ENCODE data around the gene AKAP13. TPM values are rescaled to one million over a fixed set of nuclear protein-coding genes. Genes with fewer than 3 reads are reported as not detected.

AKAP13 gene
- total RNA-seq, 4 donors from 2014 or later: 131 to 265 (median 224) TPM

DNA sequence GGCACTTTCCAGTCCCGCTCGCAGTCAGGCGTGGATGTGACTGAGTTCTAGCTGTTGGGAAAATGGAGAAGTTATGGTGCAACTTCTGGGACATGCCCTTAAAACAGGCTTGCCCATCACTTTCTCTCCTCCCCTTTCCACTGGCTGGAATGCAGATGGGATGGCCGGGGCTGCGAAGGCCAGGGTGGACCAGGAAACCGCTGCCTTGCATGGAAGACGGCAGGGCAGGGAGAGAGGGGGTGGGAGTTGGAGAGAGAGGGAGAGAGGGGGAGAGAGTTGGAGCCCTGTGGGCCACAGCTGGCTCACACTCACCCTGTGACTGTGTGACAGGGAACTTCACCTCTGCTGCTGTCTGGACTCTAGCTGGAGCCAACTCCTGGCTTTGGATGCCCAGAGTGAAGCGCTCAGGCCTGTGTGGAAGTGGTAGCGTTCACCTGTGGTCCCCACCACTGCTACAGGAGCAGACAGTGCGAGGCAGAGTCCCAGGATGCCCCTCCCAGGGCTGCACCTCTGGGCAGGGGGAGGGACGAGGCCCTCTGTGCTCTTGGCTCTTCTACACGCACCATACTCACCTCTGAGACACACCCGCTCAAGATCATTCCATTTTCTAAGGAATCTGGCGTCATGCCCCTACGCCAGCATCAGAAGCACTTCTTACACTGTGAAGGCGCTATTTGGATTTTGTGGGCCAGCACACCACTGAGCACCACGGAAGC is 377.7 kb downstream of the AKAP13 start:
- TF ChIP-seq, protein P1, sequence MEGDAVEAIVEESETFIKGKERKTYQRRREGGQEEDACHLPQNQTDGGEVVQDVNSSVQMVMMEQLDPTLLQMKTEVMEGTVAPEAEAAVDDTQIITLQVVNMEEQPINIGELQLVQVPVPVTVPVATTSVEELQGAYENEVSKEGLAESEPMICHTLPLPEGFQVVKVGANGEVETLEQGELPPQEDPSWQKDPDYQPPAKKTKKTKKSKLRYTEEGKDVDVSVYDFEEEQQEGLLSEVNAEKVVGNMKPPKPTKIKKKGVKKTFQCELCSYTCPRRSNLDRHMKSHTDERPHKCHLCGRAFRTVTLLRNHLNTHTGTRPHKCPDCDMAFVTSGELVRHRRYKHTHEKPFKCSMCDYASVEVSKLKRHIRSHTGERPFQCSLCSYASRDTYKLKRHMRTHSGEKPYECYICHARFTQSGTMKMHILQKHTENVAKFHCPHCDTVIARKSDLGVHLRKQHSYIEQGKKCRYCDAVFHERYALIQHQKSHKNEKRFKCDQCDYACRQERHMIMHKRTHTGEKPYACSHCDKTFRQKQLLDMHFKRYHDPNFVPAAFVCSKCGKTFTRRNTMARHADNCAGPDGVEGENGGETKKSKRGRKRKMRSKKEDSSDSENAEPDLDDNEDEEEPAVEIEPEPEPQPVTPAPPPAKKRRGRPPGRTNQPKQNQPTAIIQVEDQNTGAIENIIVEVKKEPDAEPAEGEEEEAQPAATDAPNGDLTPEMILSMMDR (IDR thresholded peaks at IDR 0.05; ENCODE audit: low read depth): no peak

DNA sequence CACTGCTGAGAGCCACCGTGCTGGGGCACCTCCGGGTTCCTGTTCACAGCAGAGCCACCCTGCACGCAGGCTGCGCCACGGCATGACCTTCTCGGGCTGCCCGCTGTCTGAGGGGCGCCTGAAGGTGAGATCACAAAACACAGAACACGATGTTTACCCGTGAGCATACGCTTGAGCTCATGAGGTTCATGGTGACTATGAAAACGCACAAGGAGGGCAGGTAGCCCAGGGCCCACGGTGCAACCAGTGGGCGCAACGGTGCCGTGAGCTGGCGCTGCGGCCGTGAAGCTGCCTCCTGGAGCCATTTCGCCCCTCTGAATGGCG is 378.2 kb downstream of the AKAP13 start:
- TF ChIP-seq, protein P1 (IDR thresholded peaks at IDR 0.05; ENCODE audit: low read depth): no peak

DNA sequence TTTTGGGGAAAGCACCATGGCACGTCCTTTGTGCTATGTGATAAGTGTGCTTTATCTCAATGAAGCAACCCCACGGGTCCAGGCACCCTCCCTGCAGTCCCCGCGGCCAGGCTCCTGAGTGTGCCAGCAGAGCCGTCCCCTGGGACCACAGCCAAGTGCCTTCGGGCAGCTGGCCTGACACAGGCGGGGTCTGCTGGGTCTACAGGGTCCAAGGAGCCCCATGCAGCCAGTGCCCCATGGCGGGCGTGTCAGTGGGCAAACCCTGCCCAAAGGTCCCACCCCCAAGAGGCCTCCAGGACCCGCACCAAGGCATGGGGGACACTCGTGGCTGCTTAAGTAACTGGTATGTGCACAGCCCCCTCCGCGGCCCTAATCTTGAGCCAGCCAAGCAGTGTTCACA is 379.0 kb downstream of the AKAP13 start:
- TF ChIP-seq, protein P1 (IDR thresholded peaks at IDR 0.05; ENCODE audit: low read depth): no peak

DNA sequence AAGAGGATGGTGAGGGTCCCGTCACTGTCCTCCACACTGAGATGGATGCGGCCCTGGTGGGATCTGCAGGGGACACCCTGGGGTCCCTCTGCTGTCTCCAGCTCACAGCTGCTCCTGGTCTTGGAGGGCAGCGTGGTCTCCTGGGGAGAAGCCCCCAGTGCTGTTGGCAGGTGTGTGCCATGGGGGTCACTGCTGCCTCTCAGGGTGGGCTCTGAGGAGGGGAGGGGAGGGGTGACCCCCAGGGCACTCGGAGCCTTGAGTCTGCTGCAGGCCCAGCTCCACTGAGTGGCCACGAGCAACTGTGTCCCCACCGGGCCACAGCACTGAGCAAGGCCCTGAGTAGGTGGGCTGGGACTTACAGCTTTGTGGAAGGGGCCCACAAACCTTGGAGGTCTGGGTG is 379.6 kb downstream of the AKAP13 start:
- TF ChIP-seq, protein P1 (IDR thresholded peaks at IDR 0.05; ENCODE audit: low read depth): no peak

DNA sequence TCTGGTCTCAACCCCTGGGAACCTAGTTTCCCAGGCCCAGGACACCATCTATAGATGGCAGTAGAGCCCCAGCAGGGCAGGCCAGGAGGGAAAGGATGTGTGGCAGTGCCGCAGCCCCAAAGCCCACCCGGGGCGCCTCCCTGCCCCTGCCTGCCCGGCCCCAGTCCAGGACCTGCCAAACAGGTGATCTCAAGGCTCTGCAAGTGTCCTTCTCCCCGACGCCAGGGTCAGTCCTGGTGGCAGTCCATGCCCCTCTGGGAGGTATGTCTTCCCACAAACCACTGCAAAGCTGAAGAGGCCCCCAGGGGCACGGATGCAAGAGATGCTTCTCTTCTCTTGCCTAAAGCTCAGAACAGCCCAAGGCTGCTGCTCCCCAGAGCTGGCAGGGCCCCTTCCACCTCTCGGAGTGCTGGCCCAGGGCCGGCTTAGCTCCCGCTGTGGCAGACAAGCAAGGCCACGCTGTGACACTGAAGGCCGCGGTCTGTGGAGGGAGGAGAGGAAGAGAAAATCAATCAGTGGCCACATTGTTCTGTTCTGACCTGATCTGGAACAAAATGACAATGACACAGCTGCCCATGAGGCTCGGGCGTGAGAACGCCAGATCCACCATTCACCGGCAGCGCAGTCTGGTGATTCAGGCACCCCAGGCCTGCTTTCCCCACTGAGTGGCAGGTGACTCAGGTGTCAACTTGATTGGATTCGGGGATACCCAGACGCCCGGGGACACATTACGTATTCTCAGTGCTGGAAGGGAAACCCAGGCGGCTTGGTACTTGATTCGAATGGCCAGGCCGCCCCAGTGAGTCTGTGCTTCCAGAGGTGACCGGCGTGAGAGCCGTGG is 380.3 kb downstream of the AKAP13 start:
- TF ChIP-seq, protein P1 (IDR thresholded peaks at IDR 0.05; ENCODE audit: low read depth): no peak

DNA sequence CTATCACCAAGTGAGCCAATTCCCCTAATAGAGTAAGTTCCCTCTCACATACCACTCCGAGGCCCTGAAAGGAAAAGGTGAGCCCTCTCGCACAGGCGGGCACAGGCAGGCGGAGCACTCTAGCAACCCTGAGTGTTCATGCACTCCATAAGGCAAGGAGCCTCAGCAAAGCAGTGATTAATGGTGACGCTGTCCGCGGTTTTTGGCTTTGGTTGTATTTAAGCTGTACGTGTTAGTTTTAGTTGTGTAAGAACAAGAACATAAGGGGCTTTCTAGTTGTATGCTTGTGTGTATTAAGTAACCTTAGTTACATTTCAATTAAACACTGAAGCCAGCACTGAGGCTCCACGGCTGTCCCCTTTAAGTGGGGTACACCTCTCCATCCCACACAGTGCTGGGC is 381.2 kb downstream of the AKAP13 start:
- TF ChIP-seq, protein P1 (IDR thresholded peaks at IDR 0.05; ENCODE audit: low read depth): no peak

DNA sequence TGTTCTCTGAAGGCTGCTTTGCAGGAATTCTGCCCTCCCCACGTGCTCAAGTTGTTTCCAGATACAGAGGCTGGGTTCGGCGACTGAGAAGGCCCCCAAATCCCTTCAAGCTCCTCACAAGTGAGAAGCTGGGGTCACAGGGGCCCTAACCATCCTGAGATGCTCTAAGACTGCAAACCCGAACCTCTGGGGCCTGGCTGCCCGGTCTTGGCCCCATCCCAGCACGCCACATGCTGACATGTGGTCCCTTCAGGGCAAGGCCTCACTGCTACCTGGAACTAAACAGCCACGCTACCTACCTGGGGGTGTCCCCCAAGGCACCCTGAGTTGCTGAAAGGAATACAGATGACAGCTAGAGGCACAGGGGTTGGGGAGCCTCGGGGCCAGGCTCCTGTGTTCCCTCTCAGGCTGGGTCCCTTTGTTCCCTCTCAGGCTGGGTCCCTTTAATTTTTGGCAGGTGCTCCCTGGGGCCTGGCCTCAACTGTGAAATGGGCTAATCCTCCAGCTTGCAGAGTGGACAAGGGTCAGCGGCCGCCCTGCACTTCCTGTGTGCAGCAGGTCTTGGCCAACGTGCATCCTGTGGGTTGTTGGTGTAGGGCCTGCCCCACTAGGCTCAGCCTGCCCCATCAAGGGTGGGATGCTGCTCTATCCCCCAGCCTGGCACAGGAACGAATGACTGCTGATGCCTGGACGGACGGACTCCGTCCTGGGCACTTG is 381.8 kb downstream of the AKAP13 start:
- TF ChIP-seq, protein P1 (IDR thresholded peaks at IDR 0.05; ENCODE audit: low read depth): no peak
